Heart left ventricle (tissue), 16 donors: ENCODE measurements around the gene CAND1. TPM values are rescaled to one million over a fixed set of nuclear protein-coding genes. Genes with fewer than 3 reads are reported as not detected.
"Not testable (repeated sequence)": the region's sequence is repeated elsewhere in the genome, so short reads cannot be mapped to it uniquely, and the experiment has no call there.

Source experiments
- ATAC-seq, 4 donors: fragments of 200-7000 bp; cut with Tn5 transposase; one replicate each; pipeline ENCODE4 v1.9.1; 2020 to 2022; ENCODE audit warnings: moderate library complexity in 4 of 4, mild to moderate bottlenecking in 3 of 4, moderate number of reproducible peaks in 1 of 4
- DNase-seq, 5 donors: peaks; one replicate each; pipeline ENCODE4 v3.0.0-alpha.2; 2020
- H3K27ac ChIP-seq, 12 donors: fragments of 200-600 bp; sonication (generic) in 4 of 12; one replicate each; pipeline versions ENCODE4 v1.5.0 to v1.8.0; 2016 to 2022; ENCODE audit warnings: mild to moderate bottlenecking in 2 of 12
- H3K27me3 ChIP-seq, 9 donors: fragments of 200-600 bp; sonication (generic) in 2 of 9; one replicate each; pipeline versions ENCODE4 v1.5.1 to v1.8.0; 2016 to 2022; ENCODE audit warnings: mild to moderate bottlenecking in 3 of 9
- H3K36me3 ChIP-seq, 9 donors: fragments of 200-600 bp; sonication (generic) in 2 of 9; one replicate each; pipeline versions ENCODE4 v1.5.0 to v1.8.0; 2018 to 2022; ENCODE audit warnings: mild to moderate bottlenecking in 2 of 9
- H3K4me1 ChIP-seq, 12 donors: fragments of 200-600 bp; sonication (generic) in 4 of 12; one replicate each; pipeline versions ENCODE4 v1.5.0 to v1.8.0; 2016 to 2022; ENCODE audit warnings: mild to moderate bottlenecking in 3 of 12
- H3K4me3 ChIP-seq, 12 donors: fragments of 200-600 bp; sonication (generic) in 4 of 12; one replicate each; pipeline versions ENCODE4 v1.5.0 to v1.8.0; 2017 to 2022; ENCODE audit warnings: mild to moderate bottlenecking in 9 of 12, moderate library complexity in 4 of 12
- H3K9me3 ChIP-seq, 12 donors: fragments of 200-600 bp; sonication (generic) in 4 of 12; one replicate each; pipeline versions ENCODE4 v1.5.0 to v1.8.0; 2016 to 2022; ENCODE audit warnings: mild to moderate bottlenecking in 1 of 12
- POLR2A ChIP-seq, 2 donors: fragments of 450-650 bp; IDR thresholded peaks; one replicate each; pipeline ENCODE4 v1.6.1; 2017; ENCODE audit warnings: antibody characterized with exemption in 2 of 2, mild to moderate bottlenecking in 2 of 2, moderate library complexity in 2 of 2
- WGBS, 4 donors: extraction: QIAGEN DNeasy Blood & Tissue Kit in 2 of 4; methylation state at CpG; one replicate each; pipeline versions ENCODE4 v1.1.5 to v1.1.7; 2013 to 2018; 5-methylcytosine and 5-hydroxymethylcytosine counted together
- intact Hi-C, 10 donors: fragments of 100-400 bp; cut with DNase I; formaldehyde crosslinking; loops; one replicate each; pipeline versions ENCODE4 v1.11.1 to v1.14.2; 2022
- polyA plus RNA-seq, 2 donors: library from polyadenylated mRNA; stranded (reverse); fragments of 200-250 nt; gene quantifications; one replicate each; pipeline ENCODE4 v1.2.3, GENCODE V29; 2013
- total RNA-seq, 9 donors: library from RNA; depleted of rRNA in 2 of 9; stranded (reverse); fragments of >200 nt in 2 of 9; fragmentation: NEBNext Ultra II Directional in 3 of 9; extraction: Animal tissue kit (Norgen Biotek cat#: 25700) in 3 of 9; gene quantifications; one replicate each; pipeline versions ENCODE4 v1.1.0 to v1.2.4, GENCODE V29; 2016 to 2023
- TF ChIP-seq, protein P1 (sequence below), 12 donors: fragments of 200-600 bp; sonication (generic) in 4 of 12; IDR thresholded peaks; one replicate each; pipeline versions ENCODE4 v1.5.0 to v1.8.0; 2018 to 2022; ENCODE audit warnings: antibody characterized with exemption in 12 of 12, mild to moderate bottlenecking in 5 of 12
- donor health status: ischemic (EF 13 %, LVEDD 7.1; RV severe dilation, severe dysfunction).
- donor health status: healthy with polysubstance abuse.
- donor health status: DM: no; HTN: yes; CAD: no.
- donor health status: DM: no; HTN: no; CAD: no.
- donor health status: ischemic (EF 25% LVEDD 6.9; RV normal size, moderate dysfunction).
- donor health status: ischemic (EF 25% LVEDD 5.7; RV mildly dilated, moderate dysfunction).
- donor health status: healthy.
- donor health status: DM: yes; HTN: yes; CAD: no.
- donor health status: ischemic (EF 35%, LVEDD 5.7; RV mildly dilated, moderate dysfunction).
- donor health status: nonischemic (EF 11% LVEDD 7.7; RV severe dilation, severe dysfunction).
- donor health status: DM: yes; HTN: yes; CAD: no.
- donor health status: PGD.
- donor health status: ischemic (EF 29% LVEDD 5.4; RV normal size, mild dysfunction).
- donor health status: nonischemic (EF 23%, LVEDD 6.1; RV moderate dilation, normal function).

CAND1 gene
- total and polyA plus RNA-seq, 11 donors: 5.8 to 69.0 (median 30.9) TPM

GRCh38 chr12:67338426-67338825, 69.3 kb downstream of the CAND1 start:
- Histone ChIP-seq H3K27ac (no peak overlapping the region), H3K27me3 (no peaks in the 10 kb centered on the region), H3K4me1 (no peaks in the 10 kb centered on the region), H3K36me3 (no peaks in the 10 kb centered on the region), H3K9me3 (peaks cover 0 to 29% (median 14%) of the 10 kb centered on the region in 12 donors), H3K4me3 (no peak overlapping the region)
- no peak for DNase-seq
- intact Hi-C loops: no loop called here
- ATAC-seq: no peak
- no peak for TF ChIP-seq POLR2A (IDR thresholded peaks at IDR 0.05)
- TF ChIP-seq, protein P1, sequence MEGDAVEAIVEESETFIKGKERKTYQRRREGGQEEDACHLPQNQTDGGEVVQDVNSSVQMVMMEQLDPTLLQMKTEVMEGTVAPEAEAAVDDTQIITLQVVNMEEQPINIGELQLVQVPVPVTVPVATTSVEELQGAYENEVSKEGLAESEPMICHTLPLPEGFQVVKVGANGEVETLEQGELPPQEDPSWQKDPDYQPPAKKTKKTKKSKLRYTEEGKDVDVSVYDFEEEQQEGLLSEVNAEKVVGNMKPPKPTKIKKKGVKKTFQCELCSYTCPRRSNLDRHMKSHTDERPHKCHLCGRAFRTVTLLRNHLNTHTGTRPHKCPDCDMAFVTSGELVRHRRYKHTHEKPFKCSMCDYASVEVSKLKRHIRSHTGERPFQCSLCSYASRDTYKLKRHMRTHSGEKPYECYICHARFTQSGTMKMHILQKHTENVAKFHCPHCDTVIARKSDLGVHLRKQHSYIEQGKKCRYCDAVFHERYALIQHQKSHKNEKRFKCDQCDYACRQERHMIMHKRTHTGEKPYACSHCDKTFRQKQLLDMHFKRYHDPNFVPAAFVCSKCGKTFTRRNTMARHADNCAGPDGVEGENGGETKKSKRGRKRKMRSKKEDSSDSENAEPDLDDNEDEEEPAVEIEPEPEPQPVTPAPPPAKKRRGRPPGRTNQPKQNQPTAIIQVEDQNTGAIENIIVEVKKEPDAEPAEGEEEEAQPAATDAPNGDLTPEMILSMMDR (IDR thresholded peaks at IDR 0.05): no peak

GRCh38 chr12:67339530-67339929, 70.4 kb downstream of the CAND1 start:
- no peaks in the 10 kb centered on the region for H3K4me1 ChIP-seq
- intact Hi-C loops: no loop called here
- peaks cover 0 to 29% (median 14%) of the 10 kb centered on the region in 12 donors for H3K9me3 ChIP-seq
- no peak overlapping the region for H3K27ac ChIP-seq
- DNase-seq: no peak
- H3K4me3 ChIP-seq: no peak overlapping the region
- no peaks in the 10 kb centered on the region for H3K36me3 ChIP-seq
- 89 to 100% (median 93%) methylated on average over 1 of the region's 1 CpG for WGBS, 4 donors
- ATAC-seq: no peak
- no peaks in the 10 kb centered on the region for H3K27me3 ChIP-seq
- TF ChIP-seq POLR2A (IDR thresholded peaks at IDR 0.05): no peak
- TF ChIP-seq, protein P1 (IDR thresholded peaks at IDR 0.05): no peak

GRCh38 chr12:67341086-67341485, 71.9 kb downstream of the CAND1 start:
- WGBS, 4 donors: 89 to 95% (median 91%) methylated on average over 14 of the region's 14 CpGs
- intact Hi-C loops, ATAC-seq: not testable (repeated sequence)

DNA sequence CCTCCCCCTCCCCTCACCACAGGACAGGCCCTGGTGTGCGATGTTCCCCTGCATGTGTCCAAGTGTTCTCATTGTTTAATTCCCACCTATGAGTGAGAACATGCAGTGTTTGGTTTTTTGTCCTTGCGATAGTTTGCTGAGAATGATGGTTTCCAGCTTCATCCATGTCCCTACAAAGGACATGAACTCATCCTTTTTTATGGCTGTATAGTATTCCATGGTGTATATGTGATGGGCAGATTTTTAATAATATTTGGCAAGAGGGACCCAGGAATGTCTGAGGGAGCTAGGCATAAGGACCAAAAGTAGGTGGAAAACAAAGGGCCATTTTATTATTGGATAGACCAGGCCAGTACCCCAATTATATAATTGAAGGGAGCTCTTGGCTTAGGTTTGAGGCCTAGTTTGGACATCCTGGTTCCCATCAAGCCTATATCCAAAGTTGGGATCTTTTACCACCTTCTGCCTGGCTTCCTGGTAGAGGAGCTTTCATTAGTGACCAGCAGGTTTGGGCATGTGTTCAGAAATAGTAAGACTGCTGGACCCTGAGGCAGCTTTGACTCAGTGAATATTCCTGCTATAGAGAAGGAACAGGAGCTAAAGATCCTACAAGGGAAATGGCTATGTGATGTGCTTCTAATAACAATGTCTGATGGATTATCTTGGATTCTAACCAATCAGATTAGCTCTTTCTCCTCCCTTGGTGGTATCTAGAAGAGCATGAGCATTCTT, 76.0 kb downstream of the CAND1 start:
- H3K27ac ChIP-seq: no peak overlapping the region
- no peaks in the 10 kb centered on the region for H3K27me3 ChIP-seq
- ATAC-seq (no peak), DNase-seq (no peak)
- TF ChIP-seq POLR2A (IDR thresholded peaks at IDR 0.05): no peak
- TF ChIP-seq, protein P1 (IDR thresholded peaks at IDR 0.05): no peak
- H3K9me3 ChIP-seq: peaks cover 0 to 2% (median 0%) of the 10 kb centered on the region in 12 donors
- no peak overlapping the region for H3K4me3 ChIP-seq
- H3K4me1 ChIP-seq: no peaks in the 10 kb centered on the region
- 95 to 100% (median 97%) methylated on average over 2 of the region's 2 CpGs for WGBS, 4 donors
- intact Hi-C loops: no loop called here
- no peaks in the 10 kb centered on the region for H3K36me3 ChIP-seq

More at GRCh38 chr12:67341086-67341485, 71.9 kb downstream of the CAND1 start:
- H3K27ac ChIP-seq, H3K36me3 ChIP-seq, H3K4me1 ChIP-seq, H3K4me3 ChIP-seq, DNase-seq, H3K27me3 ChIP-seq: not testable (repeated sequence)
- peaks cover 0 to 29% (median 14%) of the 10 kb centered on the region in 12 donors for H3K9me3 ChIP-seq

- TF ChIP-seq, protein P1 (IDR thresholded peaks at IDR 0.05): no peak
- no peak for TF ChIP-seq POLR2A (IDR thresholded peaks at IDR 0.05)
- H3K4me1 ChIP-seq: peaks cover 0 to under 1% (median 0%) of the 10 kb centered on the region in 12 donors
Measured at GRCh38 chr12:67348683-67349082, 79.5 kb downstream of the CAND1 start.

More at GRCh38 chr12:67348683-67349082, 79.5 kb downstream of the CAND1 start:
- no peaks in the 10 kb centered on the region for H3K36me3 ChIP-seq
- H3K4me3 ChIP-seq: no peak overlapping the region
- no peak overlapping the region for H3K27ac ChIP-seq
- H3K9me3 ChIP-seq: peaks cover 0 to 2% (median 0%) of the 10 kb centered on the region in 12 donors
- H3K27me3 ChIP-seq: no peaks in the 10 kb centered on the region
- ATAC-seq (no peak), DNase-seq (no peak)
- WGBS, 4 donors: 87 to 95% (median 91%) methylated on average over 2 of the region's 2 CpGs
- intact Hi-C loops: no loop called here
